HL-60 (cell line): ENCODE data around the gene FAM184B.

Experiments used
- CTCF ChIP-seq: IDR thresholded peaks from one replicate; pipeline ENCODE4 v1.5.1; 2011; ENCODE audit warnings: low read length, control low read depth, inconsistent platforms; ENCODE audit not compliant: insufficient read depth
- GABPA ChIP-seq: IDR thresholded peaks from 2 replicates; pipeline ENCODE4 v1.6.1; 2012; ENCODE audit warnings: low read depth
- POLR2AphosphoS5 ChIP-seq: IDR thresholded peaks from 2 replicates; pipeline ENCODE4 v1.6.1; 2012; ENCODE audit warnings: low read depth

- TF ChIP-seq POLR2AphosphoS5 (no peak), CTCF (no peak), GABPA (no peak)
Measured at GRCh38 chr4:17726911-17727310, 54.5 kb downstream of the FAM184B start.
